ENCODE measurements around the gene GPRC5C. TPM values are rescaled to one million over a fixed set of nuclear protein-coding genes. Genes with fewer than 3 reads are reported as not detected.
A peak's percentile ranks its signal among the peaks of the same experiment; 100 is the strongest.

Gene GPRC5C
- total and polyA plus RNA-seq, 2 of the 8 experiments (the other 6 are each of a cell fraction or from before 2014, with no cell fraction given): 18.3 to 55.8 TPM

GRCh38 chr17:74417178-74418045 is 14.5 kb upstream of the GPRC5C start:
- H2BK12ac ChIP-seq (ENCODE audit: low read depth, low read length): 0 out of 2 replicates have a peak overlapping the region, but pooled peaks have one; percentile 33
- ChIA-PET POLR2A (ENCODE audit: partially characterized antibody) (interaction anchor here (0.8 to 1.6 kb wide), 2 partner anchors 13 to 19 kb away, joined by 3 read pairs; no protein-coding TSS in a partner anchor), CTCF (ENCODE audit: partially characterized antibody) (interaction anchor here (0.9 to 3.1 kb wide), 10 partner anchors 8 to 56 kb away, joined by 4 to 22 read pairs (median 7); partner anchors contain the start of genes BTBD17 and GPR142)
- H3K4ac ChIP-seq (replicated peaks; ENCODE audit: insufficient read length, low read depth, low read length): no peak overlapping the region
- WGBS, 2 experiments (ENCODE audit: extremely low coverage in 1 of 2, insufficient coverage in 1 of 2, insufficient read length in 1 of 2, insufficient replicate concordance in 2 of 2, low coverage in 1 of 2, low lambda C conversion rate in 2 of 2, missing lambda C conversion rate in 1 of 2): 77% methylated on average over 11 of the region's 12 CpGs; no CpG with 5 or more reads in 1 of the 2 experiments
- H4K20me1 ChIP-seq (replicated peaks in 1 of 2; ENCODE audit: control insufficient read depth in 1 of 2, insufficient read depth in 2 of 2, low read length in 2 of 2): no peaks in the 10 kb centered on the region
- no peak overlapping the region for H4K5ac ChIP-seq (ENCODE audit: insufficient read length, low read depth, low read length)
- no peak overlapping the region for H3K9ac ChIP-seq (replicated peaks in 1 of 4; ENCODE audit: extremely low read depth in 1 of 4, low read depth in 3 of 4, low read length in 3 of 4)
- no peaks in the 10 kb centered on the region for H3K79me2 ChIP-seq (ENCODE audit: control insufficient read depth in 1 of 2, insufficient read depth in 2 of 2, low read length in 2 of 2)
- no peaks in the 10 kb centered on the region for H3K79me1 ChIP-seq (ENCODE audit: low read depth, low read length)
- H3K4me1 ChIP-seq (replicated peaks in 1 of 4; ENCODE audit: control insufficient read depth in 3 of 4, insufficient read depth in 4 of 4, low read length in 3 of 4): peaks cover 0 to 4% (median 0%) of the 10 kb centered on the region in 4 experiments; a peak in 2 of 7 replicates
- H3K27ac ChIP-seq (ENCODE audit: low read depth, low read length): no peak overlapping the region
- H2BK20ac ChIP-seq (ENCODE audit: low read length): no peak overlapping the region
- no peak overlapping the region for H3K14ac ChIP-seq (ENCODE audit: insufficient read length)
- peak overlapping the region; percentile 13; the same call in 1 of the 2 replicates for H3K18ac ChIP-seq (ENCODE audit: extremely low read depth, low read length)
- no peak overlapping the region for H3K4me3 ChIP-seq (ENCODE audit: extremely low read depth in 1 of 4, insufficient read depth in 2 of 4, low read depth in 3 of 4, low read length in 4 of 4)
- H4K8ac ChIP-seq (ENCODE audit: extremely low read depth, insufficient read depth, low read length): no peak overlapping the region
- no peak overlapping the region for H3K23ac ChIP-seq (ENCODE audit: insufficient read length)
- H2BK120ac ChIP-seq (replicated peaks; ENCODE audit: low read depth, low read length): no peak overlapping the region
- H2AK5ac ChIP-seq (ENCODE audit: low read depth, low read length): no peak overlapping the region
- H3K56ac ChIP-seq (replicated peaks; ENCODE audit: insufficient read length, low read depth, low read length): no peak overlapping the region
- no peak for DNase-seq (ENCODE audit: low read depth in 1 of 2, low spot score in 2 of 2)
- no peak overlapping the region for H2AFZ ChIP-seq (ENCODE audit: low read length)
- TF ChIP-seq TBP (IDR thresholded peaks at IDR 0.05; ENCODE audit: low read depth, low read length): peak; percentile 89
- TF ChIP-seq JUND (IDR thresholded peaks at IDR 0.05; ENCODE audit: low read length): no peak
- H3K23me2 ChIP-seq (ENCODE audit: low read depth, low read length): no peaks in the 10 kb centered on the region; the same call in 1 of the 2 replicates
- H3K36me3 ChIP-seq (ENCODE audit: control insufficient read depth in 2 of 4, insufficient read depth in 4 of 4, low read length in 3 of 4): 0 out of 8 replicates have a peak, but pooled peaks cover 0 to 2% (median 0%) of the 10 kb centered on the region in 4 experiments
- no peaks in the 10 kb centered on the region for H3K27me3 ChIP-seq (replicated peaks in 1 of 4; ENCODE audit: control insufficient read depth in 3 of 4, extremely low read depth in 1 of 4, insufficient read depth in 3 of 4, low read length in 3 of 4)
- 0 out of 2 replicates have a peak overlapping the region, but pooled peaks have one; percentile 1 for H2BK15ac ChIP-seq (ENCODE audit: low read length)
- H3K9me3 ChIP-seq (ENCODE audit: insufficient read depth in 2 of 2, low read depth in 1 of 2, low read length in 1 of 2): no peaks in the 10 kb centered on the region
- no peak overlapping the region for H3K4me2 ChIP-seq (ENCODE audit: insufficient read depth in 1 of 2, low read depth in 2 of 2, low read length in 2 of 2)
- no peak overlapping the region for H4K91ac ChIP-seq (replicated peaks; ENCODE audit: insufficient read length, low read length)
- no peak overlapping the region for H2BK5ac ChIP-seq (ENCODE audit: low read depth, low read length)
- FAIRE-seq: no peak
